Measurements from ENCODE around the gene DPY19L3. TPM values are rescaled to one million over a fixed set of nuclear protein-coding genes. Genes with fewer than 3 reads are reported as not detected.

DPY19L3 gene
- total and polyA plus RNA-seq, 2 of the 4 experiments (the other 2 are of a cell fraction) = 29.6 to 36.5 TPM

- H3K36me3 ChIP-seq (ENCODE audit: control insufficient read depth, insufficient read depth, low read length) = peaks cover 3% of the 10 kb centered on the region; the same call in 1 of the 2 replicates
- no peak overlapping the region for H3K14ac ChIP-seq (replicated peaks; ENCODE audit: low read depth, low read length)
- POLR2A ChIA-PET (ENCODE audit: unreplicated experiment) = no interaction called here
- WGBS, 2 experiments (ENCODE audit: extremely low coverage in 2 of 2, insufficient read length in 1 of 2) = no CpG with 5 or more reads among the region's 6 CpGs
- dilution Hi-C loops (cut with HindIII; ENCODE audit: low sequenced_read_pairs, unreplicated experiment) = no loop called here
- H3K18ac ChIP-seq (ENCODE audit: low read depth, low read length) = no peak overlapping the region
- intact Hi-C loops (cut with micrococcal nuclease) = no loop called here
- no peak for ATAC-seq (ENCODE audit: low read depth)
- H4K91ac ChIP-seq (ENCODE audit: insufficient read depth, low read depth, low read length) = no peak overlapping the region
- no peak overlapping the region for H2BK120ac ChIP-seq (ENCODE audit: low read depth, low read length)
- no peak overlapping the region for H2AFZ ChIP-seq (replicated peaks; ENCODE audit: low read length, poor library complexity)
- in situ Hi-C loops (cut with MboI; ENCODE audit: low sequenced_read_pairs) = no loop called here
- no peak overlapping the region for H3K9ac ChIP-seq (ENCODE audit: low read depth, low read length)
- no peak overlapping the region for H3K4me3 ChIP-seq (ENCODE audit: insufficient read depth, low read depth, low read length)
- H3K9me1 ChIP-seq (ENCODE audit: insufficient read depth, low read length) = no peaks in the 10 kb centered on the region
- TF ChIP-seq RCOR1 (IDR thresholded peaks at IDR 0.05; ENCODE audit: insufficient replicate concordance, low read length) = no peak
- no peak for TF ChIP-seq NFE2L2 (IDR thresholded peaks at IDR 0.05; ENCODE audit: low read depth, low read length)
- no peak for TF ChIP-seq MXI1 (IDR thresholded peaks at IDR 0.05; ENCODE audit: borderline replicate concordance, low read depth, low read length)
- no peak for TF ChIP-seq POLR2A (IDR thresholded peaks at IDR 0.05; ENCODE audit: low read depth, low read length)
- no peak for TF ChIP-seq FOS (IDR thresholded peaks at IDR 0.05; ENCODE audit: low read depth, low read length)
- no peak for TF ChIP-seq CTCF (conservative IDR thresholded peaks at IDR 0.05; ENCODE audit: low read depth, low read length)
- no peak for TF ChIP-seq MAZ (IDR thresholded peaks at IDR 0.05; ENCODE audit: borderline replicate concordance, low read depth, low read length)
- no peak for TF ChIP-seq RFX5 (IDR thresholded peaks at IDR 0.05; ENCODE audit: low read depth, low read length)
- no peak for TF ChIP-seq RAD21 (IDR thresholded peaks at IDR 0.05; ENCODE audit: low read length)
- no peak for TF ChIP-seq SMC3 (IDR thresholded peaks at IDR 0.05; ENCODE audit: low read depth, low read length)
- TF ChIP-seq MAFK (IDR thresholded peaks at IDR 0.05; ENCODE audit: low read depth, low read length) = no peak
- no peak for TF ChIP-seq ELK1 (IDR thresholded peaks at IDR 0.05; ENCODE audit: borderline replicate concordance, low read depth, low read length)
- TF ChIP-seq USF2 (IDR thresholded peaks at IDR 0.05; ENCODE audit: low read depth, low read length) = no peak
- TF ChIP-seq CHD1 (IDR thresholded peaks at IDR 0.05; ENCODE audit: low read depth, low read length) = no peak
- no peak for TF ChIP-seq CEBPB (IDR thresholded peaks at IDR 0.05; ENCODE audit: low read depth, low read length)
- TF ChIP-seq BHLHE40 (IDR thresholded peaks at IDR 0.05; ENCODE audit: low read depth, low read length) = no peak
- no peaks in the 10 kb centered on the region for H4K20me1 ChIP-seq (ENCODE audit: insufficient read depth, low read length)
- H3K23ac ChIP-seq (ENCODE audit: low read depth, low read length) = no peak overlapping the region
- no peak for DNase-seq
- no peak overlapping the region for H2BK5ac ChIP-seq (ENCODE audit: low read depth, low read length, poor library complexity, severe bottlenecking)
- CTCF ChIA-PET = no interaction called here
- H4K8ac ChIP-seq (ENCODE audit: low read depth in 2 of 2, low read length in 2 of 2) = no peak overlapping the region
- no peaks in the 10 kb centered on the region for H3K9me3 ChIP-seq (ENCODE audit: control insufficient read depth, insufficient read depth, low read length)
- H2AK9ac ChIP-seq (replicated peaks; ENCODE audit: low read depth, low read length, poor library complexity) = no peak overlapping the region
- no peak overlapping the region for H2BK15ac ChIP-seq (ENCODE audit: low read depth, low read length)
- no peak overlapping the region for H2AK5ac ChIP-seq (ENCODE audit: low read depth, low read length)
- H3K27ac ChIP-seq (ENCODE audit: insufficient read depth, low read length) = no peak overlapping the region
- H3K4me2 ChIP-seq (ENCODE audit: low read depth, low read length) = no peak overlapping the region
- H3K4ac ChIP-seq (ENCODE audit: low read depth, low read length) = no peak overlapping the region
- BruUV-seq (replicated peaks) = no TSS peak
- H3K4me1 ChIP-seq (ENCODE audit: control insufficient read depth, insufficient read depth, low read length) = peaks cover 5% of the 10 kb centered on the region
- no peak overlapping the region for H2BK20ac ChIP-seq (ENCODE audit: low read depth, low read length)
- peaks cover 4 to 5% of the 10 kb centered on the region in 2 experiments; a peak in 1 of 4 replicates for H3K79me1 ChIP-seq (ENCODE audit: low read depth in 1 of 2, low read length in 2 of 2)
- no peaks in the 10 kb centered on the region for H3K27me3 ChIP-seq (ENCODE audit: control insufficient read depth, insufficient read depth, low read length)
- no peak overlapping the region for H3K56ac ChIP-seq (ENCODE audit: extremely low read depth, insufficient read depth, low read length)
- H4K5ac ChIP-seq (ENCODE audit: low read depth, low read length) = no peak overlapping the region
These were observed 9.4 kb upstream of the DPY19L3 start for GRCh38 chr19:32396046-32396652.

Measured in IMR-90 (cell line).